ENCODE measurements around the gene AQP1. TPM values are rescaled to one million over a fixed set of nuclear protein-coding genes. Genes with fewer than 3 reads are reported as not detected.

Gene AQP1
- polyA plus RNA-seq (0.03 to 0.17 TPM (median 0.07 TPM) in 3 replicates), polyA minus RNA-seq (0.10 to 0.23 TPM in 2 of 3 replicates, not detected in the other)
- polyA plus RNA-seq (2011; ENCODE audit: low read depth): not detected
- polyA plus RNA-seq (2011; cell fraction: cytosol; rRNA removed): not detected in 2 replicates
- 0.34 and 0.63 TPM in 2 replicates for polyA plus RNA-seq (2011; cell fraction: nucleus; rRNA removed)
- 0.07 and 0.23 TPM in 2 replicates for polyA plus RNA-seq (2012; ENCODE audit: low replicate concordance)
- polyA minus RNA-seq (2011; cell fraction: cytosol; rRNA and poly(A)+ RNA removed): not detected
- polyA minus RNA-seq (2011; cell fraction: nucleus; rRNA and poly(A)+ RNA removed): 0.21 and 0.47 TPM in 2 replicates

- dilution Hi-C loops (cut with MboI; ENCODE audit: extremely low pct_ligation_motif_present, low sequenced_read_pairs): no loop called here
- Histone ChIP-seq H3K4me1 (ENCODE audit: control insufficient read depth, extremely low read depth, insufficient read depth, low read length) (peaks cover 10% of the 10 kb centered on the region), H3K79me2 (ENCODE audit: control insufficient read depth, insufficient read depth, low read length) (no peaks in the 10 kb centered on the region), H2AFZ (ENCODE audit: control insufficient read depth, low read length) (no peak within 1 kb of the TSS), H3K9ac (ENCODE audit: control insufficient read depth, extremely low read depth, insufficient read depth, low read length) (no peak within 1 kb of the TSS), H4K20me1 (ENCODE audit: control insufficient read depth, extremely low read depth, insufficient read depth, low read length) (no peaks in the 10 kb centered on the region), H3K4me2 (ENCODE audit: control insufficient read depth, extremely low read depth, insufficient read depth, low read depth, low read length) (no peak within 1 kb of the TSS), H3K4me3 (ENCODE audit: control insufficient read depth in 2 of 3, extremely low read depth in 1 of 3, insufficient read depth in 2 of 3, low read depth in 1 of 3, low read length in 3 of 3) (no peak within 1 kb of the TSS), H3K9me3 (ENCODE audit: control insufficient read depth, low read depth, low read length) (no peaks in the 10 kb centered on the region), H3K27ac (ENCODE audit: control insufficient read depth, insufficient read depth, low read length) (no peak within 1 kb of the TSS), H3K36me3 (ENCODE audit: control insufficient read depth in 2 of 2, extremely low read depth in 1 of 2, insufficient read depth in 2 of 2, low read length in 2 of 2) (no peaks in the 10 kb centered on the region), H3K9me1 (ENCODE audit: control insufficient read depth, extremely low read depth, insufficient read depth, low read length) (no peaks in the 10 kb centered on the region), H3K27me3 (ENCODE audit: control insufficient read depth, extremely low read depth, insufficient read depth, low read length) (no peaks in the 10 kb centered on the region)
- no peak for FAIRE-seq
- no peak for DNase-seq (ENCODE audit: low read depth, low spot score)
- no peak for TF ChIP-seq EZH2 (IDR thresholded peaks at IDR 0.05; ENCODE audit: low read length)
- TF ChIP-seq CTCF (optimal IDR thresholded peaks at IDR 0.05 in 1 of 3, IDR thresholded peaks at IDR 0.05 in 1 of 3, conservative IDR thresholded peaks at IDR 0.05 in 1 of 3; ENCODE audit: extremely low read depth in 1 of 3, insufficient read depth in 2 of 3, low read length in 3 of 3): no peak
Measured at GRCh38 chr7:30911561-30911969, at the start of gene AQP1. Gene AQP1 (plus strand): TSS chr7:30911853. CDS start chr7:30911910, 57 bp downstream.

- dilution Hi-C loops (cut with MboI; ENCODE audit: extremely low pct_ligation_motif_present, low sequenced_read_pairs): no loop called here
- no peak overlapping the region for H2AFZ ChIP-seq (ENCODE audit: control insufficient read depth, low read length)
Measured at GRCh38 chr7:30862995-30863705, 48.5 kb upstream of the AQP1 start.

More at GRCh38 chr7:30862995-30863705, 48.5 kb upstream of the AQP1 start:
- no peak overlapping the region for H3K27ac ChIP-seq (ENCODE audit: control insufficient read depth, insufficient read depth, low read length)
- H3K4me2 ChIP-seq (ENCODE audit: control insufficient read depth, extremely low read depth, insufficient read depth, low read depth, low read length): no peak overlapping the region
- no peak for FAIRE-seq
- H3K9me1 ChIP-seq (ENCODE audit: control insufficient read depth, extremely low read depth, insufficient read depth, low read length): no peaks in the 10 kb centered on the region
- H3K36me3 ChIP-seq (ENCODE audit: control insufficient read depth in 2 of 2, extremely low read depth in 1 of 2, insufficient read depth in 2 of 2, low read length in 2 of 2): no peaks in the 10 kb centered on the region
- no peaks in the 10 kb centered on the region for H3K79me2 ChIP-seq (ENCODE audit: control insufficient read depth, insufficient read depth, low read length)
- H3K4me1 ChIP-seq (ENCODE audit: control insufficient read depth, extremely low read depth, insufficient read depth, low read length): no peaks in the 10 kb centered on the region
- H3K9ac ChIP-seq (ENCODE audit: control insufficient read depth, extremely low read depth, insufficient read depth, low read length): no peak overlapping the region
- no peak for TF ChIP-seq CTCF (optimal IDR thresholded peaks at IDR 0.05 in 1 of 3, IDR thresholded peaks at IDR 0.05 in 1 of 3, conservative IDR thresholded peaks at IDR 0.05 in 1 of 3; ENCODE audit: extremely low read depth in 1 of 3, insufficient read depth in 2 of 3, low read length in 3 of 3)
- TF ChIP-seq EZH2 (IDR thresholded peaks at IDR 0.05; ENCODE audit: low read length): no peak
- H3K9me3 ChIP-seq (ENCODE audit: control insufficient read depth, low read depth, low read length): no peaks in the 10 kb centered on the region
- H3K4me3 ChIP-seq (ENCODE audit: control insufficient read depth in 2 of 3, extremely low read depth in 1 of 3, insufficient read depth in 2 of 3, low read depth in 1 of 3, low read length in 3 of 3): no peak overlapping the region
- H3K27me3 ChIP-seq (ENCODE audit: control insufficient read depth, extremely low read depth, insufficient read depth, low read length): no peaks in the 10 kb centered on the region
- H4K20me1 ChIP-seq (ENCODE audit: control insufficient read depth, extremely low read depth, insufficient read depth, low read length): no peaks in the 10 kb centered on the region
- no peak for DNase-seq (ENCODE audit: low read depth, low spot score)
